ENCODE results near the gene ANP32E.

The ANP32E gene

GRCh38 chr1:150235852-150236613 lies at the start of gene ANP32E:
Gene ANP32E (minus strand): TSS chr1:150236112. CDS start chr1:150235786, 326 bp downstream.
- peak; percentile 81 to 91 for DNase-seq (ENCODE audit: low read depth in 2 of 2)

- no peak for DNase-seq (ENCODE audit: low read depth in 2 of 2)
These were observed 47.3 kb upstream of the ANP32E start for GRCh38 chr1:150283260-150283659.

GRCh38 chr1:150282558-150282958 lies 46.6 kb upstream of the ANP32E start:
- DNase-seq (ENCODE audit: low read depth in 2 of 2), result no peak

GRCh38 chr1:150281758-150282557 lies 46.0 kb upstream of the ANP32E start, which contains the start of gene CIART:
Gene CIART (plus strand): TSS chr1:150282554. CDS start chr1:150283268, 714 bp downstream.
- DNase-seq (ENCODE audit: low read depth in 2 of 2), result peak; percentile 45 to 58

- DNase-seq (ENCODE audit: low read depth in 2 of 2), result peak; percentile 23 to 47
These were observed 45.4 kb upstream of the ANP32E start for GRCh38 chr1:150281221-150281757.

- no peak for DNase-seq (ENCODE audit: low read depth in 2 of 2)
These were observed 44.3 kb upstream of the ANP32E start for GRCh38 chr1:150280138-150280707.

- DNase-seq (ENCODE audit: low read depth in 2 of 2), result no peak
These were observed 37.4 kb upstream of the ANP32E start for GRCh38 chr1:150273311-150273710.

- DNase-seq (ENCODE audit: low read depth in 2 of 2), result no peak
These were observed 35.5 kb upstream of the ANP32E start for GRCh38 chr1:150271291-150271959.

GRCh38 chr1:150269451-150269850 lies 33.5 kb upstream of the ANP32E start:
- DNase-seq (ENCODE audit: low read depth in 2 of 2), result no peak

- DNase-seq (ENCODE audit: low read depth in 2 of 2), result peak; percentile 93 to 96
These were observed 32.9 kb upstream of the ANP32E start, which contains the start of gene APH1A for GRCh38 chr1:150268705-150269403. Gene APH1A (minus strand): TSS chr1:150269016. CDS start chr1:150268810, 206 bp downstream.

GRCh38 chr1:150268340-150268704 lies 32.4 kb upstream of the ANP32E start:
- no peak for DNase-seq (ENCODE audit: low read depth in 2 of 2)

- no peak for DNase-seq (ENCODE audit: low read depth in 2 of 2)
These were observed 32.0 kb upstream of the ANP32E start for GRCh38 chr1:150267896-150268295.

- DNase-seq (ENCODE audit: low read depth in 2 of 2), result no peak
These were observed 27.6 kb upstream of the ANP32E start for GRCh38 chr1:150263549-150263948.

- no peak for DNase-seq (ENCODE audit: low read depth in 2 of 2)
These were observed 26.7 kb upstream of the ANP32E start for GRCh38 chr1:150262388-150263320.

- DNase-seq (ENCODE audit: low read depth in 2 of 2), result no peak
These were observed 25.5 kb upstream of the ANP32E start for GRCh38 chr1:150261367-150261766.

- no peak for DNase-seq (ENCODE audit: low read depth in 2 of 2)
These were observed 24.1 kb upstream of the ANP32E start for GRCh38 chr1:150259758-150260669.

GRCh38 chr1:150259217-150259616 lies 23.3 kb upstream of the ANP32E start:
- DNase-seq (ENCODE audit: low read depth in 2 of 2), result no peak

All from stimulated activated CD4-positive, alpha-beta T cell treated with anti-CD3 and anti-CD28 coated beads, Interleukin-12 subunit alpha, Interleukin-12 subunit beta, amount 100 ng/mL, for 24 hours (primary cell).